Sigmoid colon (tissue), 7 donors: ENCODE measurements around the gene ZMYND10. TPM values are rescaled to one million over a fixed set of nuclear protein-coding genes. Genes with fewer than 3 reads are reported as not detected.

ENCODE experiments used
- DNase-seq: peaks from one replicate; pipeline ENCODE4 v3.0.0-alpha.2; 2019
- H3K27ac ChIP-seq, 4 donors: fragments of 200-600 bp; sonication (generic); one replicate each; pipeline ENCODE4 v1.5.1; 2016 to 2019; ENCODE audit warnings: mild to moderate bottlenecking in 1 of 4
- H3K27me3 ChIP-seq, 3 donors: fragments of 200-600 bp; sonication (generic); one replicate each; pipeline ENCODE4 v1.5.1; 2019; ENCODE audit warnings: mild to moderate bottlenecking in 1 of 3
- H3K36me3 ChIP-seq, 4 donors: fragments of 200-600 bp; sonication (generic); one replicate each; pipeline ENCODE4 v1.5.1; 2016 to 2019
- H3K4me1 ChIP-seq, 4 donors: fragments of 200-600 bp; sonication (generic); one replicate each; pipeline ENCODE4 v1.5.1; 2017 to 2019
- H3K4me3 ChIP-seq, 4 donors: fragments of 200-600 bp; sonication (generic); one replicate each; pipeline ENCODE4 v1.5.1; 2017 to 2019; ENCODE audit warnings: mild to moderate bottlenecking in 2 of 4, moderate library complexity in 1 of 4
- H3K9me3 ChIP-seq, 4 donors: fragments of 200-600 bp in 3 of 4; sonication (generic) in 3 of 4; one replicate each; pipeline versions ENCODE4 v1.5.1 to v1.6.1; 2013 to 2019
- CTCF ChIP-seq, 4 experiments: fragments of 450-650 bp in 3 of 4; fragments of 200-600 bp in 1 of 4; IDR thresholded peaks; one replicate each; pipeline ENCODE4 v1.5.1; 2016 to 2019; ENCODE audit warnings: antibody characterized with exemption in 4 of 4, mild to moderate bottlenecking in 3 of 4, moderate library complexity in 2 of 4
- EP300 ChIP-seq, 4 donors: sonication (generic); formaldehyde crosslinking; IDR thresholded peaks; one replicate each; pipeline ENCODE4 v1.6.1; 2017; ENCODE audit warnings: antibody characterized with exemption in 4 of 4
- POLR2A ChIP-seq, 2 donors: fragments of 450-650 bp; IDR thresholded peaks; one replicate each; pipeline ENCODE4 v1.6.1; 2016; ENCODE audit warnings: antibody characterized with exemption in 2 of 2, mild to moderate bottlenecking in 2 of 2, moderate library complexity in 2 of 2
- POLR2AphosphoS5 ChIP-seq, 4 donors: sonication (generic); formaldehyde crosslinking; IDR thresholded peaks; one replicate each; pipeline ENCODE4 v1.6.1; 2017; ENCODE audit warnings: antibody characterized with exemption in 4 of 4
- WGBS, 2 donors: extraction: QIAGEN DNeasy Blood & Tissue Kit; methylation state at CpG; one replicate each; pipeline ENCODE4 v1.1.7; 2013; 5-methylcytosine and 5-hydroxymethylcytosine counted together
- intact Hi-C: fragments of 100-400 bp; cut with DNase I; formaldehyde crosslinking; loops from one replicate; pipeline ENCODE4 v1.15.1; 2023
- polyA plus RNA-seq, 3 donors: library from polyadenylated mRNA; stranded (reverse); fragments of 200-250 nt; gene quantifications; one replicate each; pipeline ENCODE4 v1.2.3, GENCODE V29; 2013
- total RNA-seq, 4 donors: library from RNA; depleted of rRNA; stranded (reverse); fragments of >200 nt; gene quantifications; one replicate each; pipeline ENCODE4 v1.1.0, GENCODE V29; 2016
- donor health status: healthy with polysubstance abuse.
- donor health status: Bipolar disorder and iron deficiency.
- donor health status: healthy.

Gene ZMYND10
- total and polyA plus RNA-seq, 7 donors, result 0.77 to 1.2 TPM; not detected in 5

- no peak for DNase-seq
- WGBS, 2 donors, result 54 to 61% methylated on average over 4 of the region's 4 CpGs
- peak overlapping the region; percentile 88 to 92 (median 92) for H3K27ac ChIP-seq
- intact Hi-C loops, result loop anchor here (5.0 to 10.0 kb wide), 2 partner anchors 131 to 1062 kb away; partner anchors contain the start of genes GNAT1 and MANF
- TF ChIP-seq POLR2A (IDR thresholded peaks at IDR 0.05) (no peak), POLR2AphosphoS5 (IDR thresholded peaks at IDR 0.05) (no peak), CTCF (IDR thresholded peaks at IDR 0.05) (no peak), EP300 (IDR thresholded peaks at IDR 0.05) (no peak)
- H3K36me3 ChIP-seq, result peaks cover 0 to 37% (median 5%) of the 10 kb centered on the region in 4 donors
- H3K4me1 ChIP-seq, result peaks cover 0 to 69% (median 58%) of the 10 kb centered on the region in 4 donors
- H3K9me3 ChIP-seq, result no peaks in the 10 kb centered on the region
- no peaks in the 10 kb centered on the region for H3K27me3 ChIP-seq
- H3K4me3 ChIP-seq, result no peak overlapping the region
These were observed 22.4 kb downstream of the ZMYND10 start for GRCh38 chr3:50323092-50323600.

- Histone ChIP-seq H3K27me3 (no peaks in the 10 kb centered on the region), H3K36me3 (peaks cover 0 to 43% (median 7%) of the 10 kb centered on the region in 4 donors), H3K9me3 (no peaks in the 10 kb centered on the region), H3K4me1 (peaks cover 0 to 71% (median 62%) of the 10 kb centered on the region in 4 donors), H3K4me3 (peak within 1 kb of the TSS; percentile 58 to 84 (median 75)), H3K27ac (peak within 1 kb of the TSS; percentile 88 to 92 (median 92))
- no peak for DNase-seq
- WGBS, 2 donors, result 50 to 63% methylated on average over 31 of the region's 31 CpGs
- TF ChIP-seq POLR2AphosphoS5 (IDR thresholded peaks at IDR 0.05), result peak; percentile 8 to 47 (median 44)
- no peak for TF ChIP-seq CTCF (IDR thresholded peaks at IDR 0.05)
- no peak for TF ChIP-seq POLR2A (IDR thresholded peaks at IDR 0.05)
- intact Hi-C loops, result loop anchor here (5.0 to 10.0 kb wide), 2 partner anchors 130 to 1062 kb away; partner anchors contain the start of genes GNAT1 and MANF
These were observed 23.0 kb downstream of the ZMYND10 start, which contains the start of gene HYAL2 for GRCh38 chr3:50322386-50323091. Gene HYAL2 (minus strand): TSS chr3:50322745. CDS start chr3:50320489, 2,256 bp downstream.

- H3K4me1 ChIP-seq, result peaks cover 0 to 71% (median 61%) of the 10 kb centered on the region in 4 donors
- intact Hi-C loops, result loop anchor here (5.0 to 10.0 kb wide), 2 partner anchors 130 to 1063 kb away; partner anchors contain the start of genes GNAT1 and MANF
- TF ChIP-seq POLR2A (IDR thresholded peaks at IDR 0.05), result no peak
- no peak for TF ChIP-seq CTCF (IDR thresholded peaks at IDR 0.05)
- TF ChIP-seq POLR2AphosphoS5 (IDR thresholded peaks at IDR 0.05), result peak in 2 of 4 donors; percentile 23 to 28
- peak overlapping the region; percentile 88 to 92 (median 92) for H3K27ac ChIP-seq
- 37 to 45% methylated on average over 14 of the region's 14 CpGs for WGBS, 2 donors
- DNase-seq, result no peak
- no peaks in the 10 kb centered on the region for H3K9me3 ChIP-seq
- no peaks in the 10 kb centered on the region for H3K27me3 ChIP-seq
- H3K4me3 ChIP-seq, result peak overlapping the region; percentile 58 to 84 (median 75)
- H3K36me3 ChIP-seq, result peaks cover 0 to 48% (median 8%) of the 10 kb centered on the region in 4 donors
These were observed 23.5 kb downstream of the ZMYND10 start for GRCh38 chr3:50322115-50322385.

- Histone ChIP-seq H3K27me3 (no peaks in the 10 kb centered on the region), H3K4me3 (peak overlapping the region; percentile 58 to 84 (median 75)), H3K27ac (peak overlapping the region; percentile 88 to 92 (median 92)), H3K9me3 (no peaks in the 10 kb centered on the region), H3K4me1 (peaks cover 0 to 70% (median 59%) of the 10 kb centered on the region in 4 donors), H3K36me3 (peaks cover 0 to 51% (median 8%) of the 10 kb centered on the region in 4 donors)
- intact Hi-C loops, result loop anchor here (2.0 to 10.0 kb wide), 3 partner anchors 23 to 1063 kb away; partner anchors contain the start of genes GNAT1, HYAL3, MANF and NAA80
- WGBS, 2 donors, result 1% methylated on average over 59 of the region's 59 CpGs
- peak in 2 of 4 donors; percentile 52 to 64 for TF ChIP-seq POLR2AphosphoS5 (IDR thresholded peaks at IDR 0.05)
- no peak for TF ChIP-seq POLR2A (IDR thresholded peaks at IDR 0.05)
- peak; percentile 22 to 50 (median 42) for TF ChIP-seq CTCF (IDR thresholded peaks at IDR 0.05)
- peak; percentile 95 for DNase-seq
These were observed 24.0 kb downstream of the ZMYND10 start for GRCh38 chr3:50321336-50322114.
